ENCODE results near the gene GCN1.

GRCh38 chr12:120170631-120171030, 23.9 kb downstream of the GCN1 start:
- no peak for TF ChIP-seq CTCF (IDR thresholded peaks at IDR 0.05)
- TF ChIP-seq ZNF302 (CRISPR knock-in tag; IDR thresholded peaks at IDR 0.05), result no peak
- TF ChIP-seq RNF2 (IDR thresholded peaks at IDR 0.05; ENCODE audit: borderline replicate concordance, low read depth), result no peak
- no peak for TF ChIP-seq NFE2L2 (conservative IDR thresholded peaks at IDR 0.05; ENCODE audit: low read length)
- TF ChIP-seq SMC3 (IDR thresholded peaks at IDR 0.05), result no peak
- TF ChIP-seq USF2 (IDR thresholded peaks at IDR 0.05), result no peak
- no peak for TF ChIP-seq FOSL2 (IDR thresholded peaks at IDR 0.05)
- TF ChIP-seq FOSL2 (CRISPR knock-in tag; IDR thresholded peaks at IDR 0.05), result no peak
- no peak for TF ChIP-seq MAFK (IDR thresholded peaks at IDR 0.05; ENCODE audit: partially characterized antibody)
- no peak for TF ChIP-seq POLR2A (IDR thresholded peaks at IDR 0.05; ENCODE audit: low read length)
- TF ChIP-seq EP300 (IDR thresholded peaks at IDR 0.05), result no peak
- no peak for TF ChIP-seq REST (IDR thresholded peaks at IDR 0.05)
- no peak for TF ChIP-seq RCOR1 (IDR thresholded peaks at IDR 0.05; ENCODE audit: low read depth, low read length)
- no peak for TF ChIP-seq PHF8 (IDR thresholded peaks at IDR 0.05; ENCODE audit: borderline replicate concordance, low read depth)
